GM12878 (cell line): ENCODE measurements around the gene LAMC3.

Experiments used
- CBX3 ChIP-seq: fragments of 200-600 bp; sonication (generic); IDR thresholded peaks from 2 replicates; pipeline ENCODE4 v1.6.1; 2016; ENCODE audit warnings: low read depth, borderline replicate concordance
- FOS ChIP-seq: IDR thresholded peaks from 3 replicates; pipeline ENCODE4 v1.6.1; 2011; ENCODE audit warnings: borderline replicate concordance; ENCODE audit not compliant: insufficient read length; ENCODE audit errors: extremely low read depth
- MXI1 ChIP-seq: fragments of 150-350 bp; IDR thresholded peaks from 2 replicates; pipeline ENCODE4 v1.6.1; 2011; ENCODE audit warnings: low read depth, mild to moderate bottlenecking, inconsistent platforms, low read length, improper control_type of control experiment
- POLR2A ChIP-seq: IDR thresholded peaks from 2 replicates; pipeline ENCODE4 v1.6.1; 2011; ENCODE audit warnings: low read depth, mild to moderate bottlenecking, low read length
- SIN3A ChIP-seq: IDR thresholded peaks from 2 replicates; pipeline ENCODE4 v1.6.1; 2012; ENCODE audit warnings: low read depth, low read length, improper control_type of control experiment
- SREBF2 ChIP-seq: IDR thresholded peaks from 2 replicates; pipeline ENCODE4 v1.6.1; 2012; ENCODE audit warnings: mild to moderate bottlenecking, low read length
- TARDBP ChIP-seq: IDR thresholded peaks from 2 replicates; pipeline ENCODE4 v1.6.1; 2016; ENCODE audit warnings: borderline replicate concordance
- TF ChIP-seq, protein P1 (sequence below): IDR thresholded peaks from 2 replicates; pipeline ENCODE4 v1.6.1; 2012; ENCODE audit warnings: mild to moderate bottlenecking, low read depth, low read length
- TF ChIP-seq, protein P2 (sequence below), 3 experiments: IDR thresholded peaks in 2 of 3; conservative IDR thresholded peaks in 1 of 3; 2 replicates each; pipeline ENCODE4 v1.5.1; 2011; ENCODE audit warnings: low read depth in 3 of 3, low read length in 3 of 3, mild to moderate bottlenecking in 3 of 3, control low read depth in 2 of 3, moderate library complexity in 2 of 3, inconsistent platforms in 1 of 3, mixed read lengths in 1 of 3; ENCODE audit not compliant: control insufficient read depth in 2 of 3, insufficient read depth in 1 of 3; ENCODE audit errors: extremely low read depth in 1 of 3
- TF ChIP-seq, protein P3 (sequence below): IDR thresholded peaks from 2 replicates; pipeline ENCODE4 v1.6.1; 2012; ENCODE audit warnings: low read length, inconsistent platforms
- TF ChIP-seq, protein P4 (sequence below): IDR thresholded peaks from 2 replicates; pipeline ENCODE4 v1.6.1; 2011; ENCODE audit warnings: borderline replicate concordance, low read depth, mild to moderate bottlenecking, moderate library complexity, low read length; ENCODE audit not compliant: insufficient read depth, poor library complexity, severe bottlenecking
- TF ChIP-seq, protein P5 (sequence below): fragments of 450-650 bp; IDR thresholded peaks from 2 replicates; pipeline ENCODE4 v1.6.1; 2017; ENCODE audit warnings: mild to moderate bottlenecking, moderate library complexity
- TF ChIP-seq, protein P6 (sequence below): IDR thresholded peaks from 2 replicates; pipeline ENCODE4 v1.6.1; 2012; ENCODE audit warnings: low read depth, low read length, improper control_type of control experiment

DNA sequence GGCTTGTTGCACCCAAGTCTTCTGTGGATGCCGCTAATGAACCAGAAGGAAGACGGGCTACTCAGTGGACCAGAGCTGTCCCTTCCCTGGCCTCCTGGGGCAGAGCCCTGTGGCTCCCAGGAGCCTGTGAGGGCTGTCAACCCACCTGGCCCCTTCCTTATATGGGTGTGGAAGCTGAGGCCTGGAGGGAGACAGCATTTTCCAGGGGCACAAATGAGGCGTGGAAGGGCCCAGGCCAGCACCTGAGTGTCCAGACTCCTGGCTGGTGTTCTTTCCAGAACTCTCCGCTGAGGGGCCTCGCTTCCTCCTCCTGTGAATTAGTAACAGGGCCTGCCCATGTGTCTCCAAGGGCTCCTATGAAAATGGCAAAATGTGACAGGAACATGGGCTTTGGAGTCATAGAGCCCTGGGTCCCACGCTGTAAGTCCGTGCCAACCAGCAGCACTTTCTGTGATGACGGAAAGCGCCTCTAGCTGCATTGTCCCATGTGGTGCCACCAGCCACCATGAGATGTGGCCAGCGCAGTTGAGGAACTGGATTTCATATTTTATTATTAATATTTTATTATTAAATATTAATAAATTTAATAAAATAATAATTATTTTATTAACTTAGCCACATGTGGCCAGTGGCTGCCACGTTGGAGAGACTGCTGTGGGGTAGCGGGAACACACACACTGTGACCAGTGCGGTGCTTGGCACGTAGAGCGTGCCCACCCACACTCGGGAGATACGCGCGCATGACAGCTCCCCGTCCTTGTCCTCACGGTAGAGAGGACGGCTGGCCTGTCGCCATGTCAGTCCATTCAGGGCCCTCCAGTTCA is 18.3 kb downstream of the LAMC3 start:
- TF ChIP-seq POLR2A (no peak), TARDBP (no peak), CBX3 (no peak), MXI1 (no peak), FOS (no peak), SREBF2 (no peak), SIN3A (no peak)
- TF ChIP-seq, protein P1, sequence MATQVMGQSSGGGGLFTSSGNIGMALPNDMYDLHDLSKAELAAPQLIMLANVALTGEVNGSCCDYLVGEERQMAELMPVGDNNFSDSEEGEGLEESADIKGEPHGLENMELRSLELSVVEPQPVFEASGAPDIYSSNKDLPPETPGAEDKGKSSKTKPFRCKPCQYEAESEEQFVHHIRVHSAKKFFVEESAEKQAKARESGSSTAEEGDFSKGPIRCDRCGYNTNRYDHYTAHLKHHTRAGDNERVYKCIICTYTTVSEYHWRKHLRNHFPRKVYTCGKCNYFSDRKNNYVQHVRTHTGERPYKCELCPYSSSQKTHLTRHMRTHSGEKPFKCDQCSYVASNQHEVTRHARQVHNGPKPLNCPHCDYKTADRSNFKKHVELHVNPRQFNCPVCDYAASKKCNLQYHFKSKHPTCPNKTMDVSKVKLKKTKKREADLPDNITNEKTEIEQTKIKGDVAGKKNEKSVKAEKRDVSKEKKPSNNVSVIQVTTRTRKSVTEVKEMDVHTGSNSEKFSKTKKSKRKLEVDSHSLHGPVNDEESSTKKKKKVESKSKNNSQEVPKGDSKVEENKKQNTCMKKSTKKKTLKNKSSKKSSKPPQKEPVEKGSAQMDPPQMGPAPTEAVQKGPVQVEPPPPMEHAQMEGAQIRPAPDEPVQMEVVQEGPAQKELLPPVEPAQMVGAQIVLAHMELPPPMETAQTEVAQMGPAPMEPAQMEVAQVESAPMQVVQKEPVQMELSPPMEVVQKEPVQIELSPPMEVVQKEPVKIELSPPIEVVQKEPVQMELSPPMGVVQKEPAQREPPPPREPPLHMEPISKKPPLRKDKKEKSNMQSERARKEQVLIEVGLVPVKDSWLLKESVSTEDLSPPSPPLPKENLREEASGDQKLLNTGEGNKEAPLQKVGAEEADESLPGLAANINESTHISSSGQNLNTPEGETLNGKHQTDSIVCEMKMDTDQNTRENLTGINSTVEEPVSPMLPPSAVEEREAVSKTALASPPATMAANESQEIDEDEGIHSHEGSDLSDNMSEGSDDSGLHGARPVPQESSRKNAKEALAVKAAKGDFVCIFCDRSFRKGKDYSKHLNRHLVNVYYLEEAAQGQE, result no peak
- TF ChIP-seq, protein P2, sequence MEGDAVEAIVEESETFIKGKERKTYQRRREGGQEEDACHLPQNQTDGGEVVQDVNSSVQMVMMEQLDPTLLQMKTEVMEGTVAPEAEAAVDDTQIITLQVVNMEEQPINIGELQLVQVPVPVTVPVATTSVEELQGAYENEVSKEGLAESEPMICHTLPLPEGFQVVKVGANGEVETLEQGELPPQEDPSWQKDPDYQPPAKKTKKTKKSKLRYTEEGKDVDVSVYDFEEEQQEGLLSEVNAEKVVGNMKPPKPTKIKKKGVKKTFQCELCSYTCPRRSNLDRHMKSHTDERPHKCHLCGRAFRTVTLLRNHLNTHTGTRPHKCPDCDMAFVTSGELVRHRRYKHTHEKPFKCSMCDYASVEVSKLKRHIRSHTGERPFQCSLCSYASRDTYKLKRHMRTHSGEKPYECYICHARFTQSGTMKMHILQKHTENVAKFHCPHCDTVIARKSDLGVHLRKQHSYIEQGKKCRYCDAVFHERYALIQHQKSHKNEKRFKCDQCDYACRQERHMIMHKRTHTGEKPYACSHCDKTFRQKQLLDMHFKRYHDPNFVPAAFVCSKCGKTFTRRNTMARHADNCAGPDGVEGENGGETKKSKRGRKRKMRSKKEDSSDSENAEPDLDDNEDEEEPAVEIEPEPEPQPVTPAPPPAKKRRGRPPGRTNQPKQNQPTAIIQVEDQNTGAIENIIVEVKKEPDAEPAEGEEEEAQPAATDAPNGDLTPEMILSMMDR (IDR thresholded peaks at IDR 0.05 in 2 of 3, conservative IDR thresholded peaks at IDR 0.05 in 1 of 3; ENCODE audit: control insufficient read depth in 2 of 3, extremely low read depth in 1 of 3, insufficient read depth in 1 of 3, low read depth in 3 of 3, low read length in 3 of 3), result no peak
- TF ChIP-seq, protein P3, sequence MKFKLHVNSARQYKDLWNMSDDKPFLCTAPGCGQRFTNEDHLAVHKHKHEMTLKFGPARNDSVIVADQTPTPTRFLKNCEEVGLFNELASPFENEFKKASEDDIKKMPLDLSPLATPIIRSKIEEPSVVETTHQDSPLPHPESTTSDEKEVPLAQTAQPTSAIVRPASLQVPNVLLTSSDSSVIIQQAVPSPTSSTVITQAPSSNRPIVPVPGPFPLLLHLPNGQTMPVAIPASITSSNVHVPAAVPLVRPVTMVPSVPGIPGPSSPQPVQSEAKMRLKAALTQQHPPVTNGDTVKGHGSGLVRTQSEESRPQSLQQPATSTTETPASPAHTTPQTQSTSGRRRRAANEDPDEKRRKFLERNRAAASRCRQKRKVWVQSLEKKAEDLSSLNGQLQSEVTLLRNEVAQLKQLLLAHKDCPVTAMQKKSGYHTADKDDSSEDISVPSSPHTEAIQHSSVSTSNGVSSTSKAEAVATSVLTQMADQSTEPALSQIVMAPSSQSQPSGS, result no peak
- TF ChIP-seq, protein P4, sequence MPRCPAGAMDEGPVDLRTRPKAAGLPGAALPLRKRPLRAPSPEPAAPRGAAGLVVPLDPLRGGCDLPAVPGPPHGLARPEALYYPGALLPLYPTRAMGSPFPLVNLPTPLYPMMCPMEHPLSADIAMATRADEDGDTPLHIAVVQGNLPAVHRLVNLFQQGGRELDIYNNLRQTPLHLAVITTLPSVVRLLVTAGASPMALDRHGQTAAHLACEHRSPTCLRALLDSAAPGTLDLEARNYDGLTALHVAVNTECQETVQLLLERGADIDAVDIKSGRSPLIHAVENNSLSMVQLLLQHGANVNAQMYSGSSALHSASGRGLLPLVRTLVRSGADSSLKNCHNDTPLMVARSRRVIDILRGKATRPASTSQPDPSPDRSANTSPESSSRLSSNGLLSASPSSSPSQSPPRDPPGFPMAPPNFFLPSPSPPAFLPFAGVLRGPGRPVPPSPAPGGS, result no peak
- TF ChIP-seq, protein P5, sequence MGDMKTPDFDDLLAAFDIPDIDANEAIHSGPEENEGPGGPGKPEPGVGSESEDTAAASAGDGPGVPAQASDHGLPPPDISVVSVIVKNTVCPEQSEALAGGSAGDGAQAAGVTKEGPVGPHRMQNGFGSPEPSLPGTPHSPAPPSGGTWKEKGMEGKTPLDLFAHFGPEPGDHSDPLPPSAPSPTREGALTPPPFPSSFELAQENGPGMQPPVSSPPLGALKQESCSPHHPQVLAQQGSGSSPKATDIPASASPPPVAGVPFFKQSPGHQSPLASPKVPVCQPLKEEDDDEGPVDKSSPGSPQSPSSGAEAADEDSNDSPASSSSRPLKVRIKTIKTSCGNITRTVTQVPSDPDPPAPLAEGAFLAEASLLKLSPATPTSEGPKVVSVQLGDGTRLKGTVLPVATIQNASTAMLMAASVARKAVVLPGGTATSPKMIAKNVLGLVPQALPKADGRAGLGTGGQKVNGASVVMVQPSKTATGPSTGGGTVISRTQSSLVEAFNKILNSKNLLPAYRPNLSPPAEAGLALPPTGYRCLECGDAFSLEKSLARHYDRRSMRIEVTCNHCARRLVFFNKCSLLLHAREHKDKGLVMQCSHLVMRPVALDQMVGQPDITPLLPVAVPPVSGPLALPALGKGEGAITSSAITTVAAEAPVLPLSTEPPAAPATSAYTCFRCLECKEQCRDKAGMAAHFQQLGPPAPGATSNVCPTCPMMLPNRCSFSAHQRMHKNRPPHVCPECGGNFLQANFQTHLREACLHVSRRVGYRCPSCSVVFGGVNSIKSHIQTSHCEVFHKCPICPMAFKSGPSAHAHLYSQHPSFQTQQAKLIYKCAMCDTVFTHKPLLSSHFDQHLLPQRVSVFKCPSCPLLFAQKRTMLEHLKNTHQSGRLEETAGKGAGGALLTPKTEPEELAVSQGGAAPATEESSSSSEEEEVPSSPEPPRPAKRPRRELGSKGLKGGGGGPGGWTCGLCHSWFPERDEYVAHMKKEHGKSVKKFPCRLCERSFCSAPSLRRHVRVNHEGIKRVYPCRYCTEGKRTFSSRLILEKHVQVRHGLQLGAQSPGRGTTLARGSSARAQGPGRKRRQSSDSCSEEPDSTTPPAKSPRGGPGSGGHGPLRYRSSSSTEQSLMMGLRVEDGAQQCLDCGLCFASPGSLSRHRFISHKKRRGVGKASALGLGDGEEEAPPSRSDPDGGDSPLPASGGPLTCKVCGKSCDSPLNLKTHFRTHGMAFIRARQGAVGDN, result no peak
- TF ChIP-seq, protein P6, sequence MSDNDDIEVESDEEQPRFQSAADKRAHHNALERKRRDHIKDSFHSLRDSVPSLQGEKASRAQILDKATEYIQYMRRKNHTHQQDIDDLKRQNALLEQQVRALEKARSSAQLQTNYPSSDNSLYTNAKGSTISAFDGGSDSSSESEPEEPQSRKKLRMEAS, result no peak
